Pulmonary artery endothelial cell (primary cell): ENCODE results near the gene TIGD2. TPM values are rescaled to one million over a fixed set of nuclear protein-coding genes. Genes with fewer than 3 reads are reported as not detected.
A peak's percentile ranks its signal among the peaks of the same experiment; 100 is the strongest.
"Not testable (repeated sequence)": the region's sequence is repeated elsewhere in the genome, so short reads cannot be mapped to it uniquely, and the experiment has no call there.

ENCODE experiments used
- DNase-seq: peaks from one replicate; pipeline ENCODE4 v3.0.0-alpha.2; 2011; ENCODE audit warnings: low read depth, low spot score
- total RNA-seq: library from RNA; depleted of rRNA; stranded (reverse); fragments of >200 nt; gene quantifications from 2 replicates; pipeline ENCODE4 v1.2.3, GENCODE V29; 2014

The TIGD2 gene
- total RNA-seq, 1 donor from 2014 or later = 3.1 TPM

- DNase-seq = no peak
Observed at GRCh38 chr4:89119166-89119565, 7.8 kb downstream of the TIGD2 start.

GRCh38 chr4:89119836-89120235 is 8.5 kb downstream of the TIGD2 start:
- no peak for DNase-seq

- DNase-seq = no peak
Observed at GRCh38 chr4:89121387-89122068, 10.2 kb downstream of the TIGD2 start.

- DNase-seq = no peak
Observed at GRCh38 chr4:89123451-89123851, 12.1 kb downstream of the TIGD2 start.

GRCh38 chr4:89125901-89126782 is 14.8 kb downstream of the TIGD2 start:
- no peak for DNase-seq

GRCh38 chr4:89129080-89129640 is 17.8 kb downstream of the TIGD2 start:
- no peak for DNase-seq

- DNase-seq = no peak
Observed at GRCh38 chr4:89134775-89135319, 23.5 kb downstream of the TIGD2 start.

GRCh38 chr4:89136525-89136924 is 25.2 kb downstream of the TIGD2 start:
- DNase-seq = no peak

GRCh38 chr4:89137231-89137630 is 25.9 kb downstream of the TIGD2 start:
- no peak for DNase-seq

- no peak for DNase-seq
Observed at GRCh38 chr4:89137695-89138094, 26.4 kb downstream of the TIGD2 start.

- DNase-seq = no peak
Observed at GRCh38 chr4:89140168-89140759, 28.9 kb downstream of the TIGD2 start.

GRCh38 chr4:89142691-89143669 is 31.6 kb downstream of the TIGD2 start:
- no peak for DNase-seq

GRCh38 chr4:89144652-89145051 is 33.3 kb downstream of the TIGD2 start:
- not testable (repeated sequence) for DNase-seq

GRCh38 chr4:89146196-89146595 is 34.9 kb downstream of the TIGD2 start:
- DNase-seq = no peak

- DNase-seq = no peak
Observed at GRCh38 chr4:89152972-89153371, 41.6 kb downstream of the TIGD2 start.

- no peak for DNase-seq
Observed at GRCh38 chr4:89156174-89156914, 45.0 kb downstream of the TIGD2 start.

- no peak for DNase-seq
Observed at GRCh38 chr4:89157488-89158024, 46.2 kb downstream of the TIGD2 start.

GRCh38 chr4:89158884-89159503 is 47.7 kb downstream of the TIGD2 start:
- peak; percentile 5 for DNase-seq

- peak; percentile 13 for DNase-seq
Observed at GRCh38 chr4:89160806-89161205, 49.5 kb downstream of the TIGD2 start.
